T follicular helper cell (primary cell): ENCODE results near the gene VPS37C.
"Not testable (repeated sequence)": the region's sequence is repeated elsewhere in the genome, so short reads cannot be mapped to it uniquely, and the experiment has no call there.

Experiments
- DNase-seq: peaks from one replicate; pipeline ENCODE4 v3.0.0-alpha.2; 2020; ENCODE audit warnings: low read depth
- total RNA-seq, 2 experiments: gene quantifications; one replicate each; lab custom pipeline; 2026; lab: John Stamatoyannopoulos, UW

The VPS37C gene
- total RNA-seq: 7.7 to 16.3 reads per million in 2 experiments

DNA sequence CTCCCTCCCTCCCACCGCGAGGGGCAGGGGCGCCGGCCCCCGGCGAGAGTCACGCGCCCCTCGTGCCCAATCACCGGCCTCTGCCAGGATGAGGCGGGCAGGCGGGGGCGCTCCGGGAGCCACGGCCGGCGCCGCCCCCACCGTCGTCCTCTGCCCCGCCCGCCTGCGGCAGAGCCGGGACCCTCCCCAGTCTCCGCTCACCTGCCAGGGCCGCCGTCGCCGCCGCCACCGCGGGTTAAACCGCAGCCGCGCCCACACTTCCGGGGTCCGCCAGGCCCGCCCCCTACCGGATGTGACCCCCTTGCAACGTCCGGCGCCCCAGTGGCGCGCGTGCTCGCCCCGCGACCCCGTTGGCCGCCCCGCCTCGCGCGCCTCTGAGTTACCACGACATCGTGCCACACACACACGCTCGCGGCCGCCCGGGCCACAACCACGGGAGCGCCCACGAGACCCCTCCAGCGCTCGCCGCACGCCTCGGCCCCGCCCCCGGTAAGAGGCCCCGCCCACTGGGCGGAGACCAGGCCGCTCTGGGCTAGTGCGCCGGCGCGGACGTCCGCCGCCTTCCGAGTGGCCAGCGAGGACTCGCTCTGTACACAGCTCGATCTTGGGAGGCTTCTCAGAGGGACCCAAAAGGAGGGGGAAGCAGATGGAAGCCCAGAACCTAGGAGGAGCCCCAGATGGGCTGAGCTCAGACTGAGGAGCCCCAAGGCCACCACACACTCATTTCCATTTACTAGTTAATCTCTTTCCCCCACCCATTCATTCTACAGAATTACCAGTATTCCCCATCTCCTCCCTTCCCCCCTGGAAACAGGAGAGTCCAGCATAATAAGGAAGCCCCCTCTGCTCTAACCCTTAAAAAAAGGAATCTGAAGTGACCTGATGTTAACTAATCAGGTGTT, at the start of gene VPS37C:
Gene VPS37C, minus strand, starts transcription at position 237 of the 902 bp plus-strand sequence. CDS start 22,597 bp downstream, outside the sequence.
- peak; percentile 76 for DNase-seq

DNA sequence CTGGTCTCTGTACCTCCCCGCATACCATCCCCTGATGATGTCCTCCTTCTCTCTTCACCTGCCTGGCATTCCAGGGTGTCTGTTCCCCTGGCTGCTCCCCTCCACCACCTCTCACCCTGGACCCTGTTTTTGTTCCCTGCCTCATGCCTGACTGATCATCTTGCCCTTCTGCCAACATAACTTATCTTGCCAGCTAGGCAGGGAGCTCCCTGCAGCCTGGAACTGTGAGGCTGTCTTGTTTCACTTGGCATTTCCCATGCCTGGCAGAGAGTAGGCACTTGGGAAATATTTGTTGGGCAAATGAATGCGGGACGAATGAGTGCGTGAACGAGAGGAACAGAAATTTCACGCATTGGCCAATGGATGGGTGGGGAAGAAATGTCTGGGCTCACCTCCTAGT, 49.4 kb upstream of the VPS37C start:
- DNase-seq: not testable (repeated sequence)

DNA sequence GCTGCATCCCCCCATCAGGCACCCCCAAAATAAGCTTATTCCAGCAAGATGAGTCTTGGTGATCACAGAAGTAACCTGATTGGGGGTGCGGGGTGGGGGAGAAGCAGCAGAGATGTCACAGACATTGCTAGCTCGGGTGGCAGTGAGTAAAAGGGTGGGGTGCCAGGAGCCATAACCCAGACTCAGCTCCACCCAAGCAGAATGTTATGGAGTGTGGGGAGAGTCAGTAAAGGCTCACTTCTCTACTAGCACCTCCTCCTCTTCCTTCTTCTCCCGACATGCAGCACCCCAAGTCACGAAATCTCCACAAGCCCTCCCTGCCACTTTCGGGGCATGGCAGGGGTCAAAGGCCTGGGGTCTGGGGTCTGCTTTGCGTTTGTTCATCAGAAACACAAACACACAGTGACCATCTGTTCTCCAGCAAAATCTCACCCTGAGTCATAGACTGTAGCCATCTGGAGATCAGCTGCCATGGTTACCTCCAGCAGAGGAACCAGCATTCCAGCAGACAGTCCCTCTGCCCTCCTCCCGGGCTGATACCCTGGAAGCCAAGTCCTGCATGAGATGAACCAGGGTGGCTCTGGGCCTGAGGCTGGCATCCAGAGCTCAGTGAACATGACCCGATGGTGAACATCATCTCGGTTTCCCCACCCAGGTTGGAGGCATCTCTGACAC, 46.5 kb upstream of the VPS37C start:
- not testable (repeated sequence) for DNase-seq

DNA sequence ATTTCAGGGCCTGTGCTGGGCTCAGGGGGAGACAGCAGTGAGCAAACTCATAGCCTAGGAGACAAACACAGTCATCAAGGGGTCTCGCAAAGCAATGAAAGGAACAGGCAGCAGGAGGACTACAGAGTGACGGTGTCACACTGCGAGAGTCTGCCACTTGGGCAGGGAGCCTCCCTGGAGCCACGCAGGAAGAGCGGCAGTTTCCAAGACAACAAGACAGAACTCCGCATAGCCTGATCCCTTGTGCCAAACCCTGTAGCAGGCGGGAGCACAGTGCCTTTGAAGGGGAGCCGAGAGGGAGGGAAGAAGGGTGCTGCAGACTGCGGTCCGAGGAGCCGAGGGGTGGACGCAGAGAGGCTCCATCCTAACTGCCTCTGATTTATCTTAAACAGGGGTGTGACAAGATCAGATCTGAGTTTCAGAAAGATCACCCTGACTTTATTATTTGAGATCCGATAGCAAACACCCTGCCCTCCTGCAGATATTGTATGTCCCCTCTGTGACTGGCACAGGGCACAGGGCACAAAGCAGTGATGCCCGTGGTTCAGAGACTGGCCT, 43.4 kb upstream of the VPS37C start:
- not testable (repeated sequence) for DNase-seq

DNA sequence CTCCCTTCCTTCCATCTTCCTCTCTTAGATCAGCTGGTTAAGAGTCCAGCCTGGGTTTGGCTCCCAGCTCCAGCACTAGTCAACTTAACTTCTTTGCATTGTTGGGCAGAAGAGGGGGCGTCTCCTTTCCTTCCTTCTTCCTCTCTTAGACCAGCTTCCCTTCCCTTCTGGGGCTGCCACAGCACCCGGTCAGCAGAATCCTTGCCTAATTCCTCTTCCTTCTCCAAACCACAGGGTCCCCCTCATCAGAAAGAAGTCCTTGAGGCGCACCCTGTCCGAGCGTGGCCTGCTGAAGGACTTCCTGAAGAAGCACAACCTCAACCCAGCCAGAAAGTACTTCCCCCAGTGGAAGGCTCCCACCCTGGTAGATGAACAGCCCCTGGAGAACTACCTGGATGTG, 42.6 kb upstream of the VPS37C start:
- DNase-seq: not testable (repeated sequence)

DNA sequence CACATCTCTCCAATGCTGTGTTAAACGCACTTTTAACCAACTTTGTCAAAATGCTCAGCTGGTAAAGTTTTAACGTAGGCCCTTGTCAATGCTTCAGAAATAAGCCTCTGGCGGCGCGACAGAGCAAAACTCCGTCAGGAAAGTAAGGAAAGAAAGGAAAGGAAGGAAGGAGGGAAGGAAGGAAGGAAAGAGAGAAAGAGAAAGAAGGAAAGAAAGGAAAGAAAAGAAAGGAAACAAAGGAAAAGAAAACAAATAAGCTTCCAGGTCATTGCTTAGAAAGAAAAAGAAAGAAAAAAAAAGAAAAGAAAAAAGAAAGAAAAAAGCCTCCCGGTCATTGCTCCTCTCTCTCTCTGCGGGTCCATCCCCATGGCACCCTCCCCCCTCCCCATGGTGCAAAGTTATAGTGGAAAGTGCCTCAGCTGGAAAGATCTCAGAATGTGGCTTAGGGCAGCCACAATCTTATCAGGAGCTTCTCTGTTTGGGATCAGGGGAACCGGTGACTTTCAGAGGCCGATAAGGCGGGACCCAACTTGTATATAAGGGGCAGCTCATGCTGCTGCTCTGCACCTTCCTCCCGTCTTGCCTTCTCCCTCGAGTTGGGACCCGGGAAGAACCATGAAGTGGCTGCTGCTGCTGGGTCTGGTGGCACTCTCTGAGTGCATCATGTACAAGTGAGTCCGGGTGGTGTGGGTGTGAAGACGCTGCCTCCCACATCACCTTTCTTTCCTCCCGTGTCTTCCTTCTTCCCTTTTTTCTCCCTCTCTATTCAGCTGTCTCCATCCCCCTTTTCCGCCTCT, 41.9 kb upstream of the VPS37C start, which contains the start of gene PGA3:
Gene PGA3, plus strand, starts transcription at position 566 of the 797 bp plus-strand sequence. Its CDS starts 50 bp downstream, at position 616.
- not testable (repeated sequence) for DNase-seq

GRCh38 chr11:61201476-61201875, 40.2 kb upstream of the VPS37C start:
- DNase-seq: no peak

GRCh38 chr11:61198948-61199523, 37.8 kb upstream of the VPS37C start:
- DNase-seq: no peak

DNA sequence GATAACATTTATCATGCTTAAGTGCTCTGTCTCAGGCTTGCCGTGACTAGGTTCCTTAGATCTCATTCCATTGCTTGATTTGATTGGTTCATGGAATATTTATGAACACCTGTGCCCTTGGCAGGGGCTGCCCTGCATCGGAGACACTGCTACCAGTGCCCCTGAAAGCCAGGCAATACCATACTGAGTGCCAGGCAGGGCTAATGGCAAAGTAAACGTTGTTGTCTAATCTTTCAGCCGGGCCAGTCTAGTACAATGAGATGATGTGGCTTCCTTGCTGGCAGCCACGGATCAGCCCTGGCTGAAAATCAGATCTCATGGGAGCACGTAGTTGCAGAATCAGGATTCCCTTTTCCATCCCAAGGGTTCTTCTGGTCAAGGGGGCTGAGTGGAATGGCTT, 37.1 kb upstream of the VPS37C start:
- no peak for DNase-seq

- DNase-seq: no peak
These were observed 34.5 kb upstream of the VPS37C start for GRCh38 chr11:61195719-61196118.

DNA sequence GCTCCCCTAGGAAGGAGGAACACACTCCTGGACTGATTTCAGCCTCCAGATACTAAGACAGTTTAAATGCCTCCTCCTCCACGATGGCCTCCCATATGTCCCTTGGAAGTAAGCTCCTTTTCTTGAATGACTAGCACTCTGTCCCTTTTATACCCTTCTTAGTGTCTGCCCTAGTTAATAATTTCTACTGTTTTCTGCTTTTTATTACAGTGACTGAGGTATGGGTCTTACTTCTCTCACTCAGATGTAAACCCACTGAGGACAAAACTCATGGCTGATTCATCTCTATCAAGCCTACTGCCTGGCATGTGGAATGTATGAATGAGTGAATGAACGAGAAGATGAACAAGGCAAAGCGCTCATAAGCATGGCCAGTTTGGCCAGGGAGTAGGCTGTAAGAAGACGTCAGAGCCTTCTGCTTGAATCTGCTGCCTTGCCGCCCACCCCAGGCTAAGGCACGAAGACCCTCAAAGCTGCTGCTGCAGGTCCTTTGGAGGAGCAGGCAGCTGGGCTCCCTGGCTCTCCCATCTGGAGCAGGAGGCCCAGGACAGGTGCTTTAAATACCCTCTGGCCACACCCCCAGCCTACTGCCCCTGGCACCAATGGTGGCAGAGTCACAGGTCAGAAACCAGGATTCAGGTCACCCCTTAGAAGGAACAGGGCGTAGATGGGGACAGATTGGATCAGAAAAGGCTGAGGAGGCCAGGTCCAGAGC, 33.9 kb upstream of the VPS37C start:
- no peak for DNase-seq

- no peak for DNase-seq
These were observed 33.0 kb upstream of the VPS37C start for GRCh38 chr11:61194169-61194671.

- DNase-seq: no peak
These were observed 32.4 kb upstream of the VPS37C start for GRCh38 chr11:61193596-61193995.

DNA sequence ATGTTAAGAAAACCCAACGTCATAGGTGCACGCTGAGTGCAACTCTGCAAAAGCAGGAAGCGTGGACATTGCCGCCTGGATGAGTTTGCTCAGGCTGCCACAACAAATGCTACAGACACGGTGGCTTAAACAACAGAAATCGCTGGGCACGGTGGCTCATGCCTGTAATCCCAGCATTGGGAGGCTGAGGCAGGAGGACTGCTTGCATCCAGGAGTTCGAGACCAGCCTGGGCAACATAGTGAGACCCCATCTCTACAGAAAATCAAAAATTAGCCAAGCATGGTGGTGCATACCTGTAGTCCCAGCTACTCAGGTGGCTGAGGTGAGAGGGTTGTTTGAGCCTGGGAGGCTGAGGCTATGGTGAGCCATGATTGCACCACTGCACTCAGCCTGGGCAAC, 28.7 kb upstream of the VPS37C start:
- no peak for DNase-seq

- DNase-seq: peak; percentile 67
These were observed 26.4 kb upstream of the VPS37C start for GRCh38 chr11:61187505-61188130.

GRCh38 chr11:61186504-61186903, 25.3 kb upstream of the VPS37C start:
- DNase-seq: no peak

GRCh38 chr11:61183645-61184044, 22.4 kb upstream of the VPS37C start:
- DNase-seq: no peak

DNA sequence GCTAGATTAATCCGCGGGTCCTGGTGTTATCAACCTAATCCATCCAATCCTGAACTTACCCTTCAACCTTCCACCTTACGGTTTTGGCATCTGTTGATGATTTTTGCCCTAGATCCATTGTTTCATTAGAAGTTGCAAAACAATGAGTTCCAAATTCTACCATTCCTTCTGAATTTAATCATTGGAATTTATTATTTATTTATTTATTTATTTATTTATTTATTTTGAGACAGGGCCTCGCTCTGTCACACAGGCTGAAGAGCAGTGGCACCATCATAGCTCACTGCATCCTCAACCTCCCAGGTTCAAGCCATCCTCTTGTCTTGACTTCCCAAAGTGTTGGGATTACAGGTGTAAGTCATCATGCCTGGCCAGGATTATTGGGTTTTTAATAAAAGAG, 20.3 kb upstream of the VPS37C start:
- DNase-seq: no peak

GRCh38 chr11:61180205-61180604, 19.0 kb upstream of the VPS37C start:
- DNase-seq: not testable (repeated sequence)

DNA sequence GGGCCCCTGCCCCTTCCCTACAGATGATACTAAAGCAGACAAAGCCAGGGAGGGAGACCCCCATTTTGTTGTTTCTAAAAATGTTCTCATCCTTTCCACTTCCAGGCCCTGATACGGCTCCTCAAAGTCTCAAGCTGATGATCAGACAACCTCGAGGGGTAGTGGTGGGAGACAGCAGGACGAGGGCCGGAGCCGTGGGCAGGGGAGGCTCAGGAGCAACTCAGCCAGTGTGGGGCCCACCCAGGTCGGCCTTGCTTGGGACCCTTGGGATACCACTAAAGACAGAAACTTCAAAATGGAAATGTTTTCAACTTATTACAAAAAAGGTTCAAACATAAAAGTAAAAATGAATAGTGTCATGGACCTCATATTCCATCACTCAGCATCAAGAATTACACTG, 15.2 kb upstream of the VPS37C start:
- DNase-seq: no peak
